Hematopoietic multipotent progenitor cell treated with erythropoietin and hydrocortisone succinate and interleukin-3 and kit ligand, for 17 days (in vitro differentiated cells): ENCODE results near the gene POLE4.
A peak's percentile ranks its signal among the peaks of the same experiment; 100 is the strongest.

Experiments used
- DNase-seq: peaks from one replicate; pipeline ENCODE4 v3.0.0-alpha.2; 2015; ENCODE audit warnings: low spot score

Gene POLE4

DNA sequence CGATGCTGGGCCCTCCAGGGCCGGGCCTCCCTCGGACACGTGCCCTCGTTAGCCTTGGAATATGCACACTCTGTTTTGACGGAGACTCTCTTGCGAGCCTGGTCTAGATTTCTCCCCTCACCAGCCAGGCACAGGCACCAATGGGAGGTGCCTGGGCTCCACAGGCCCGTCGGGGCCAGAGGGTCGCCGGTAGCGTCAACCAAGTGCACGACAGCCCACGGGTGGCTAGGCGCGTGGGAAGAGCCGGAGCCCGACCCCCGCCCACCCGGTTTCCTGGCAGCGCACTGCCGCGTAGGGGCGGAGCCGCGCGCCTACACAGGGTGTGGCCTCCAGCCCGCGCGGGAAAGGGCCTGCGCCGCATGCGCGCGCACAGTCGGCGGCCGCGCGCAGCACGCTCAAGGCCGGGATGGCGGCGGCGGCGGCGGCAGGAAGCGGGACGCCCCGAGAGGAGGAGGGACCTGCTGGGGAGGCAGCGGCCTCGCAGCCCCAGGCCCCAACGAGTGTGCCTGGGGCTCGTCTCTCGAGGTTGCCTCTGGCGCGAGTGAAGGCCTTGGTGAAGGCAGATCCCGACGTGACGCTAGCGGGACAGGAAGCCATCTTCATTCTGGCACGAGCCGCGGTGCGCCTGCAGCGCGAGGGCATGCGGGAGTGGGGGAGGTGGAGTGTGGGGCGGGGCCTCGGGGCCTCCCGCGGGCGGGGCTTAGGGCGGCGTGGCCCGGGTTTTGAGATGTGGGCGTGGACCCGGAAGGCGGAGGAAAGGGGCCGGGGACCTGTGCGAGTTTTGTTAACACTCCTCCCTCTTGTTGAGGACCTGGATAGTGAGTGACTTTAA, at the start of gene POLE4:
Gene POLE4, plus strand, starts transcription at position 370 of the 832 bp plus-strand sequence. Its CDS starts 37 bp downstream, at position 407.
- peak; percentile 71 for DNase-seq

DNA sequence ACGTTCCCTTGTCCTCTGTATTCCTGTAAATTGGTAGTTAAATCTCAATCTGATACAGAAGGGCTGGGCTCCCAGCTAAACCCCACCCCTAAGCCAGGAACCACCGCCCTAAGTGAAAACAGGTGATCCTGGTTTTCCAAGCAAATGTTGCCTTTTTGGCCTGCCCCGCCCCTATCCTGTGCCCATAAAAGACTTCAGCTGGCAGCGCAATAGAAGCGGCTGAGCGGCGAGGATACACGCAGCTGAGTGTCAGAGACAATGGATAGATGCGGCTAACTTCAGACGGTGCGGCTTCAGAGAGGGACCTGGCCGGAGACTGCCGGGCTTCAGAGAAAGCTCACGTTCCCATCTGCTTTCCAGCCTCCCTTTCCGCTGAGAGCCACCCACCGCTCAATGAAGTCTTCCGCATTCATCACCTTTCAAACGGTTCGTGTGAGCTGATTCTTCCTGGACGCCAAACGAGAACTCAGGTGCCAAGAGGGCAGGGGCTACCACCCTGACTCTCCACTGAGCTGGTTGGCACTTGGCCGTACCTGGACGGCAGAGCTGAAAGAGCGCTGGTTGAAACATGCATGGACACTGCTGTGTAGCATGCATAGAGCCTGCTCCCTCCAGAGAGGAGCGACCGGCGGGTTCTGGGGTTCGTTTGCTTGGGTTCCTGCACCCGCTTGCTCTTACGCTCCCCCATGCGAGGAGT, 49.5 kb upstream of the POLE4 start:
- no peak for DNase-seq

- no peak for DNase-seq
Measured at GRCh38 chr2:74910245-74910644, 48.2 kb upstream of the POLE4 start.

GRCh38 chr2:74911061-74911460, 47.4 kb upstream of the POLE4 start:
- no peak for DNase-seq

- DNase-seq: no peak
Measured at GRCh38 chr2:74915743-74916142, 42.7 kb upstream of the POLE4 start.

DNA sequence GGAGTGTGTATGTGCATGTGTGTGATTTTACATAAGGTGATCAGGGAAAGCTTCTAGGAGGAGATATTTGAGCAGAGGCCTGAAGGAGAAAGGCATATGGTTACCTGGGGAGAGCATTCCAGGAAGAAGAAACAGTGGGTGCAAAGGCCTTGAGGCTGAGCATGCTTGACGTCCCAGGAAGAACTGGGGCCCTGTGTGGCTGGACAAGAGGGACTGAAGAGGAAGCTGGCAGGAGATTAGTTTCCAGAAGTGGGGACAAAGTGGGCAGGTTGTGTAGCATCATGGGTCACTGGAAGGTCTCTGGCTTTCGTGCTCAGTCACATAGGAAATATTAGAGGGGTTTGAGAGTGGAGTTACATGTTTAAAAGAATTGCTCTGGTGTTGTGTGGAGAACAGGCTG, 42.0 kb upstream of the POLE4 start:
- no peak for DNase-seq

DNA sequence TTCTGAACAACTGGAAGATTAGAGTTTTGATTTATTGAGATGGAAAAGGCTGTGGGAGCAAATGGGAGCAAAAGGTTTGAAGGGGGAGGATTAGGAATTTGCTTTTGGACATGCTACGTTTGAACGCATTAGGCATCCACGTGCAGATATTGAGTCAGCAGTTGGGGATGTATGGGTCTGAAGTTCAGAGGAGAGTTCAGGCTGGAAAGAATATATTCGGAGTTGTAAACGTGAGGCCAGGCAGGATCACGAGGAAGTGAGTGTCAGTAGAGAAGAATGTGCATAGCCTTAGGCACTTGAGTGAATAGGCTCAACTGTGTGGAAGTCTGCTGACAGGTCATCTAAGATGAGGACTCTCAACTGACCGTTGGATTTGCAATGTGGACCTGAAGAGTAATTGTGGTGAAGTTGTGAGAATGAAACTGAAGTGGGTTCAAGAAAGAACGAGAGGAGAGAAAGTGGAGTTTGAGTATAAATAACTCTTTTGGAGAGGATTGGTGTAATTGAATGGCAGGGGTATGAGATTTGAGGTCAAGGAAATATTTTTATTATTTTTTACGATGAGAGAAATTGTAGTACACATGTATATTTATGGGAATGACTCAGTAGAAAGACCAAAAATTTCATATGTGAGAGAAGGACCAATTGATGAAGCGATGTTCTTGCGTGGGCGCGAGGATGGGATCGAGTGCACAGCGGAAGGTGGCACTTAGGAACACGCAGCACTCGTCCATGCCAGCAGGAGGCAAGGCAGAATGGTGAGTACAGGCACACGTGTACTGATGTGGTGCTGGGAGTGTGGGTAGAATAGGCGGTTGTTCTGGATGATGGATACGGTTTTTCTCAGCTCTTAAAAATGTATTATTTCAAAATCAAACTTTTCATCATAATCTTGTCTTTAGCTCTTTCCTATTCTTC, 40.5 kb upstream of the POLE4 start:
- DNase-seq: no peak

DNA sequence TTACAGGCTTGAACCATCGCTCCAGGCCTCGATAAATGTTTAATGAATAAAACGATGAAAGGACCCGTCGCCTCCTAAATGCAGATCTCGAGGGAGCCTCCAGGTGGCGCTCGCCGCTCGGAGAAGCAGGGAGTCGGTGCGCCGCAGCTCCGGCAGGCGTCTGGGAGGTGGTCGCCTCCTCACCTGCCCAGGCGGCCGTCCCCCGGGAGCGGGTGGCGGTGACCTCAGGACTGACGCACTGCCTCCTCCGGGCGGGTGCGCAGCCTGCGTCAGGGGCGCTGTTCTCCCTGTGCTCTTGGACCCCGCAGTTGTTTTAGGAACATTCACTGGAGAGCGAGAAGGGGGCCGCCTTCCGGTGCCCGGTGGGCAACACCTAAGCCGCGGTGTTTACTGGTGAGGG, 38.6 kb upstream of the POLE4 start:
- peak; percentile 40 for DNase-seq

DNA sequence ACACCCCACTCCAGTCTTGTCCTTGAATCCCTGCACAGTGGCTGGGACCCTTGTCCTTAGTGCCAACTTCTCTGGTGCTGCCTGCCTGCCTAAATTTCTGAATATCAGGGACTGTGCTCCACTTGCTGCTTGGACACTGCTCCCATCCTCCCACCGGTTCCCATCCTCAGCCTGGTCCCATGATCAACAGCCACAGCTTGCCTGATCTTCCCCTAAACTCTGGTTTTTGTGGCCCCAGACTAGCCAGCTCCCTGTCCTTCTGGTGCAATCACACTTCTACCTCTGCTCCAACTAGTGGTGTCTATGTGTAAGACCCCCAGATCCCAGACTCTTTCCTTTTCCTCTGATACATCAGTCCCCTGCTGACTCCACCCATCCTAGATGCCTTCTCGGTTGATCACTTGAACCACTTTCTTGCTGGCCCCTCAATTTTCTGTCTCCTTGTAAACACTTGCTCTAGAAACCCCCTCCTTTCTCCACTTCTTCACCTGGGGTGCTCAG, 37.2 kb upstream of the POLE4 start:
- DNase-seq: no peak

GRCh38 chr2:74922592-74923227, 35.7 kb upstream of the POLE4 start:
- DNase-seq: no peak

DNA sequence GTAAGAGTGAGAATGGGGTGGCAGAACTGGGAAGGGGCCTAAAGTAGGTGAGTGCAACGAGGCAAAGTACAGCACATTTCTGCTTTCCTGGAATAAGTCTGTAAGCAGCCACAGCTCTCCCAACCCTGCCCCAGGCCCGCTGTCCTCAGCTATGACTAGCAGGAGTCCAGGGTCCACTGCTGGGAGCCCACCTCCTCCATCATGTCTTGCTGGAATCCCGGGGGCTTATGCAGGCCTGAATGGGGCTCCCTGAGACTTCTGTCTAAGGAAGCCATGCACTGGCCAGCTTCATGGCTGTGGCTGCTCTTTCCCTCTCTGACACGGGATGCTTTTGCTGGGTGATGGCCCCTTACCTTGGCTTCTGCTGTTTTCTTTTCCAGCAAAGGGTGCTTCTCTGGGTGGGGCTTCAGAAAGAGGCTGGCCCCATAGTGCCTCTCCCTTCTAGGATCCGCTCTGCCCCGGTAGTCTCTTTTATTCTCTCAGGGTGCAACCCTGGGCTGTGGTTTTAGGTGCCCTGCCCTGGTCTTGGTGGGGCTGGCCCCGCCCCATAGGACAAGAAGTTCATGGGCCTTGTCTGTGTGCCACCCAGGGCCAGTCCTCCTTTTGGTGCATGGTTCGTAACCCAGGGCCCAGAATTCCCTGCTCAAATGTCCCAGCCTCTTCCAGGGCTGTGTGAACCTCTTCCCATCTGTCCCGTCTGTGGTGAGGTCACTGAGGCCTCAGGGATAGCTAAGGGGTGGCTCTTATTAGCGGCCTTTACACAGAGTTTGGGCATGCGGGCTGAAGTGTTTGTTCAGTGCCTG, 33.8 kb upstream of the POLE4 start:
- no peak for DNase-seq

GRCh38 chr2:74925361-74925786, 33.1 kb upstream of the POLE4 start:
- DNase-seq: no peak

- no peak for DNase-seq
Measured at GRCh38 chr2:74927621-74928020, 30.8 kb upstream of the POLE4 start.

GRCh38 chr2:74930811-74931486, 27.5 kb upstream of the POLE4 start:
- no peak for DNase-seq

- no peak for DNase-seq
Measured at GRCh38 chr2:74931940-74932339, 26.5 kb upstream of the POLE4 start.

DNA sequence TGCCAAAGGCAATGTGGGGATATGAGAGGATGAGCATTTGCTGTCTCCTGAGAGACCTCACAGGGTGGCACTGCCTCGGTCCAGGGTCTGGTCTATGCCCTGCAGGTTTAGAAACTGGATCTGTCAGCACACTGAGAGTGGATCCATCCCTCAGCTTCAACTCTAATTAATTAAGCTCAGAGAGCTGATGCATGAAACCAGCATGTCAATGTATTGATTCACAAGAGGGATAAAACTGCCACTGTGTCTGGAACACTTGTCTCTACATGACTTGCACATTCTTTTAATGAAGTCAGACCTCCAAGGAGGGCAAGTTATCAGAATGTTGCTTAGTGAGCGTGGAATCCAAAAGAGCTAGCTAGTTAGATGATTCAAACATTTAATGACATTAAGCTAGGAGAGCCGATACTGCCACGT, 22.5 kb upstream of the POLE4 start:
- no peak for DNase-seq

- no peak for DNase-seq
Measured at GRCh38 chr2:74937221-74937880, 21.1 kb upstream of the POLE4 start.

GRCh38 chr2:74938264-74938663, 20.2 kb upstream of the POLE4 start:
- no peak for DNase-seq

- DNase-seq: no peak
Measured at GRCh38 chr2:74939919-74940812, 18.3 kb upstream of the POLE4 start.
